Measurements from ENCODE around the gene PCYT2.
A peak's percentile ranks its signal among the peaks of the same experiment; 100 is the strongest.

DNA sequence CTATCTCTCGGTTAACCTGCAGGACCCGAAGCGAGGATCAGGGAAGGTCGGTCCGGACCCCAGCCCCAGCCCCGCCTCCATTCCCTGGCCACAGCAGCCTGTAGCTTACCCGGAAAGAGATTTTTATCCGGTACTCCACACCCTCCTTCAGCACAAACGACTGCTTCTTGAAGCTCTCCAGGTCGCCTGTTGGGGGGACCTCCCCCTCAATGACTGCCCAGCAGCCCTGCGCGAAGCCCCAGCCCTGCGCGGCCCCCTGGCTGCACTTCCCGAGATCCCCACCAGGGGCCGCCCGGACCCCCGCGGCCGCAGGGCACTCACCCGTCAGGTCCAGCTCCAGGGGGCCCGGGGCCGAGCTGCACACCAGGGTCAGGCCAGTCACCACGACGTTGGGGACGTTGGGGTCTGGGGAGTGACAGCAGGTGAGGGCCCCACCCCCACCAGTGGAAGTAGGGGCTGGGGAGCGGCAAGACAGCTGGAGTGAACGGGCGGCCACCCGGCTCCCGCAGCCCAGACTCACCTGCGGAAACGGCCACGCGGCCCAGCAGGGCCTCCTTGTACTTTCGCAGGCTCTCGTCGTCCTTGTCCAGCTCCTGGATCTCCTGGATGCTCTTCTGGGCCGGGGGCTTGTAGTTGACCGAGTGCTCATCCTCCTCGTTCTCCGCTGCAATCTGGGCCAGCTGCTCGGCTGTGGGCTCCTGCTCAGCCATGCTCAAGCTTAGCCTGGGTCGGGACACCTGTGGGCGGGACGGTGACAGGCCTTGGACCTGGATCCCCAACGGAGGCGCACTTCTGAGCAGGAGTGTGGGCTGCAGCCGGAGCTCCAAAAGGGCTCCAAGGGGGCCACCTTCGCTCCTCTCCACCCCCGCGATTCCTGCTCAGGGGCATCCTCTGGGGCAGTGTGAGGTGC, 41.7 kb downstream of the PCYT2 start:
- TF ChIP-seq, protein P1, sequence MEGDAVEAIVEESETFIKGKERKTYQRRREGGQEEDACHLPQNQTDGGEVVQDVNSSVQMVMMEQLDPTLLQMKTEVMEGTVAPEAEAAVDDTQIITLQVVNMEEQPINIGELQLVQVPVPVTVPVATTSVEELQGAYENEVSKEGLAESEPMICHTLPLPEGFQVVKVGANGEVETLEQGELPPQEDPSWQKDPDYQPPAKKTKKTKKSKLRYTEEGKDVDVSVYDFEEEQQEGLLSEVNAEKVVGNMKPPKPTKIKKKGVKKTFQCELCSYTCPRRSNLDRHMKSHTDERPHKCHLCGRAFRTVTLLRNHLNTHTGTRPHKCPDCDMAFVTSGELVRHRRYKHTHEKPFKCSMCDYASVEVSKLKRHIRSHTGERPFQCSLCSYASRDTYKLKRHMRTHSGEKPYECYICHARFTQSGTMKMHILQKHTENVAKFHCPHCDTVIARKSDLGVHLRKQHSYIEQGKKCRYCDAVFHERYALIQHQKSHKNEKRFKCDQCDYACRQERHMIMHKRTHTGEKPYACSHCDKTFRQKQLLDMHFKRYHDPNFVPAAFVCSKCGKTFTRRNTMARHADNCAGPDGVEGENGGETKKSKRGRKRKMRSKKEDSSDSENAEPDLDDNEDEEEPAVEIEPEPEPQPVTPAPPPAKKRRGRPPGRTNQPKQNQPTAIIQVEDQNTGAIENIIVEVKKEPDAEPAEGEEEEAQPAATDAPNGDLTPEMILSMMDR (IDR thresholded peaks at IDR 0.05) = peak; percentile 88 to 92 (median 90)
- TF ChIP-seq POLR2A (IDR thresholded peaks at IDR 0.05) (no peak), EP300 (IDR thresholded peaks at IDR 0.05; ENCODE audit: low read depth) (no peak)
